ENCODE measurements around the gene TCF21.

- TF ChIP-seq CTCF (IDR thresholded peaks at IDR 0.05 in 2 of 3, conservative IDR thresholded peaks at IDR 0.05 in 1 of 3; ENCODE audit: control insufficient read depth in 2 of 3, extremely low read depth in 1 of 3, insufficient read depth in 1 of 3, low read depth in 3 of 3, low read length in 3 of 3) = no peak
- TF ChIP-seq NFYA (IDR thresholded peaks at IDR 0.05; ENCODE audit: borderline replicate concordance, low read depth, low read length) = no peak
- no peak for TF ChIP-seq RAD21 (IDR thresholded peaks at IDR 0.05; ENCODE audit: insufficient read depth, low read depth, low read length)
- TF ChIP-seq TCF12 (IDR thresholded peaks at IDR 0.05; ENCODE audit: low read depth, low read length) = no peak
- TF ChIP-seq YBX1 (IDR thresholded peaks at IDR 0.05) = no peak
These were observed 8.9 kb upstream of the TCF21 start for GRCh38 chr6:133880006-133880405.

Data from GM12878 (cell line).